Measurements from ENCODE around the gene POT1. TPM values are rescaled to one million over a fixed set of nuclear protein-coding genes. Genes with fewer than 3 reads are reported as not detected.

POT1 gene
- total RNA-seq, 1 experiment from 2014 or later: 20.2 TPM

DNA sequence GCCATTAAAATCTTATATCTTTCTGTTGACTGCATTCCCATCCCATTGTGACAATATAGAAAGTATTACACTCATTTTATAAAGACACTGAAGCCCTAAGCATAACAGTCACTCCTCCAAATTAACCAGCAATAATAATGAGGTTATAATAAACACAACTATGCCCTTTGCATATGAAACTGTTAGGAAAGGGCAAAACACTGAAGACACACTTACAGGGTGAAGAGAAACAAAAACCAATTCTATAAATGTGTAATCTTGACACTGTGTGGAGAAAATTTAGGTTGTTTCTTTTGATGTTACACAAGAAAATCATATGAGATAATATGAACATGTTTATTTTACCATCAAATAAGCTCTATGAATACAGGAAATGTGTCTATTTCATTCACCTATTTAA lies 150.0 kb downstream of the POT1 start:
- ATAC-seq: no peak
- POLR2A ChIA-PET (ENCODE audit: unreplicated experiment): no interaction called here

DNA sequence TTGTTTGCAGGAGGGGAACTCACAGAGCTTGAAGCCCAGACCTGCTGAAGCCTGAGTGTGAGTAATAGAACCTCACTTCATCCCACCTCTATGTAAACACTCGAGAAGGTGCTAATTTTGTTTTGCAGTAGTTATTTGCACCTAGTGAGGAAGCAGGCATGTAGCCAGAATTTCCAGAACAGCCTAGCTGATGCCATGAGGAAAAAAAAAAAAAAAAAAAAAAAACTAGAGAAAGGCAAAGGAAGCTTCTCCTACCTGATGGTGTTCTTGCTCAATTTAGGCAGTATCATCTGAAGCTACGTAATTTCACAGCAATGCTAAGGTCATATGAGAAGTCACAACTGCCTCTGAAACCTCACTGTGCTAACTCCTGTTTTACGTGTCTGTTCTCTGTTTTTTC lies 150.4 kb downstream of the POT1 start:
- no peak overlapping the region for H3K27ac ChIP-seq (ENCODE audit: low read length)
- no TSS peak for BruUV-seq (replicated peaks)
- ChIA-PET CTCF (no interaction called here), POLR2A (ENCODE audit: unreplicated experiment) (no interaction called here)
- H3F3A ChIP-seq (ENCODE audit: low read length, unreplicated experiment): no peaks in the 10 kb centered on the region
- H3K36me3 ChIP-seq (ENCODE audit: low read depth, low read length): no peaks in the 10 kb centered on the region; the same call in 1 of the 2 replicates
- H4K20me1 ChIP-seq (ENCODE audit: low read length): no peaks in the 10 kb centered on the region
- DNase-seq (no peak), ATAC-seq (no peak)
- no peak overlapping the region for H3K4me3 ChIP-seq (ENCODE audit: low read length)
- no peaks in the 10 kb centered on the region for H3K9me2 ChIP-seq (replicated peaks; ENCODE audit: low read length)
- H3K27me3 ChIP-seq (ENCODE audit: low read length): no peaks in the 10 kb centered on the region
- H3K9me3 ChIP-seq (ENCODE audit: low read length): peaks cover 8% of the 10 kb centered on the region; the same call in 1 of the 2 replicates
- peaks cover 14% of the 10 kb centered on the region for H3K4me1 ChIP-seq (ENCODE audit: insufficient read depth, low read length)
- intact Hi-C loops (cut with micrococcal nuclease): no loop called here
- H3K9ac ChIP-seq (ENCODE audit: low read length): no peak overlapping the region
- TF ChIP-seq EZH2 (IDR thresholded peaks at IDR 0.05; ENCODE audit: low read length, unreplicated experiment): no peak
- TF ChIP-seq, protein P1, sequence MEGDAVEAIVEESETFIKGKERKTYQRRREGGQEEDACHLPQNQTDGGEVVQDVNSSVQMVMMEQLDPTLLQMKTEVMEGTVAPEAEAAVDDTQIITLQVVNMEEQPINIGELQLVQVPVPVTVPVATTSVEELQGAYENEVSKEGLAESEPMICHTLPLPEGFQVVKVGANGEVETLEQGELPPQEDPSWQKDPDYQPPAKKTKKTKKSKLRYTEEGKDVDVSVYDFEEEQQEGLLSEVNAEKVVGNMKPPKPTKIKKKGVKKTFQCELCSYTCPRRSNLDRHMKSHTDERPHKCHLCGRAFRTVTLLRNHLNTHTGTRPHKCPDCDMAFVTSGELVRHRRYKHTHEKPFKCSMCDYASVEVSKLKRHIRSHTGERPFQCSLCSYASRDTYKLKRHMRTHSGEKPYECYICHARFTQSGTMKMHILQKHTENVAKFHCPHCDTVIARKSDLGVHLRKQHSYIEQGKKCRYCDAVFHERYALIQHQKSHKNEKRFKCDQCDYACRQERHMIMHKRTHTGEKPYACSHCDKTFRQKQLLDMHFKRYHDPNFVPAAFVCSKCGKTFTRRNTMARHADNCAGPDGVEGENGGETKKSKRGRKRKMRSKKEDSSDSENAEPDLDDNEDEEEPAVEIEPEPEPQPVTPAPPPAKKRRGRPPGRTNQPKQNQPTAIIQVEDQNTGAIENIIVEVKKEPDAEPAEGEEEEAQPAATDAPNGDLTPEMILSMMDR (conservative IDR thresholded peaks at IDR 0.05; ENCODE audit: low read depth, low read length): no peak
- no peak for TF ChIP-seq EZH2phosphoT487 (IDR thresholded peaks at IDR 0.05; ENCODE audit: borderline replicate concordance, low read length)
- H3K4me2 ChIP-seq (ENCODE audit: low read length): no peak overlapping the region
- no peak overlapping the region for H2AFZ ChIP-seq (ENCODE audit: low read length)
- H3K79me2 ChIP-seq (ENCODE audit: low read length): no peaks in the 10 kb centered on the region

More for the DNA sequence above, 150.0 kb downstream of the POT1 start:
- CTCF ChIA-PET: no interaction called here
- H3F3A ChIP-seq (ENCODE audit: low read length, unreplicated experiment): no peaks in the 10 kb centered on the region
- intact Hi-C loops (cut with micrococcal nuclease): loop anchor here (5.0 kb wide), 1 partner anchor 457 kb away; no protein-coding TSS in a partner anchor
- no peaks in the 10 kb centered on the region for H3K9me2 ChIP-seq (replicated peaks; ENCODE audit: low read length)
- H4K20me1 ChIP-seq (ENCODE audit: low read length): no peaks in the 10 kb centered on the region
- no peak for TF ChIP-seq EZH2 (IDR thresholded peaks at IDR 0.05; ENCODE audit: low read length, unreplicated experiment)
- H3K9me3 ChIP-seq (ENCODE audit: low read length): peaks cover 8% of the 10 kb centered on the region; the same call in 1 of the 2 replicates
- no peak overlapping the region for H3K27ac ChIP-seq (ENCODE audit: low read length)
- DNase-seq: no peak
- H3K27me3 ChIP-seq (ENCODE audit: low read length): no peaks in the 10 kb centered on the region
- H3K4me3 ChIP-seq (ENCODE audit: low read length): no peak overlapping the region
- no peaks in the 10 kb centered on the region for H3K79me2 ChIP-seq (ENCODE audit: low read length)
- H2AFZ ChIP-seq (ENCODE audit: low read length): no peak overlapping the region
- H3K9ac ChIP-seq (ENCODE audit: low read length): no peak overlapping the region
- no TSS peak for BruUV-seq (replicated peaks)
- H3K4me1 ChIP-seq (ENCODE audit: insufficient read depth, low read length): peaks cover 14% of the 10 kb centered on the region
- no peaks in the 10 kb centered on the region; the same call in 1 of the 2 replicates for H3K36me3 ChIP-seq (ENCODE audit: low read depth, low read length)
- H3K4me2 ChIP-seq (ENCODE audit: low read length): no peak overlapping the region

DNA sequence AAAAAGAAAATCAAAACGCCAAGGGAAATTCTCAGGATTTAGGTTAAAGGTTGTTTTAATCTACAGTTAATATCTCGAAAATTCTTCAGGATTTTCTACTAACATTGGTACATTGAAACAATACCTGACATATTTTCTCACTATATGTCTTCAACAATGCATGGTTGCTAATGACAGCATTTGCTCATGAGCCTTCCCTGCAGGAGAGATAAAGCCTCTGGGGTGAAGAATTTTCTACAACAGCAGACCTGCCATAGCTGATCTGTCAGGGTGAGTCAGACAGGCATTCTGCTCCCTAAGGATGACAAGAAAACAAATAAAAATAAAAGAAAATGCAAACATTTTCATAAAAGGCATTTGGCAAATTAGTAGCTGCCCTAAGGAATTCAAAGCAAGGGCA lies 152.4 kb downstream of the POT1 start:
- DNase-seq (peak; percentile 42), ATAC-seq (peak; percentile 56)
- Histone ChIP-seq H3K27ac (ENCODE audit: low read length) (no peak overlapping the region), H3F3A (ENCODE audit: low read length, unreplicated experiment) (no peaks in the 10 kb centered on the region), H3K4me1 (ENCODE audit: insufficient read depth, low read length) (peaks cover 14% of the 10 kb centered on the region), H3K79me2 (ENCODE audit: low read length) (no peaks in the 10 kb centered on the region), H2AFZ (ENCODE audit: low read length) (no peak overlapping the region), H4K20me1 (ENCODE audit: low read length) (no peaks in the 10 kb centered on the region), H3K9ac (ENCODE audit: low read length) (no peak overlapping the region), H3K27me3 (ENCODE audit: low read length) (no peaks in the 10 kb centered on the region), H3K9me3 (ENCODE audit: low read length) (peaks cover 8% of the 10 kb centered on the region; the same call in 1 of the 2 replicates), H3K4me3 (ENCODE audit: low read length) (no peak overlapping the region), H3K9me2 (replicated peaks; ENCODE audit: low read length) (no peaks in the 10 kb centered on the region), H3K4me2 (ENCODE audit: low read length) (no peak overlapping the region), H3K36me3 (ENCODE audit: low read depth, low read length) (no peaks in the 10 kb centered on the region; the same call in 1 of the 2 replicates)
- ChIA-PET POLR2A (ENCODE audit: unreplicated experiment) (interaction anchor here (0.6 to 0.7 kb wide), 2 partner anchors 787 to 1764 kb away, joined by 3 to 15 read pairs; no protein-coding TSS in a partner anchor), CTCF (interaction anchor here (0.6 kb wide), 1 partner anchor 8 kb away, joined by 3 read pairs; no protein-coding TSS in a partner anchor)
- no TSS peak for BruUV-seq (replicated peaks)
- intact Hi-C loops (cut with micrococcal nuclease): no loop called here
- TF ChIP-seq EZH2phosphoT487 (IDR thresholded peaks at IDR 0.05; ENCODE audit: borderline replicate concordance, low read length) (no peak), EZH2 (IDR thresholded peaks at IDR 0.05; ENCODE audit: low read length, unreplicated experiment) (no peak)
- TF ChIP-seq, protein P1 (conservative IDR thresholded peaks at IDR 0.05; ENCODE audit: low read depth, low read length): no peak
